CD1c-positive myeloid dendritic cell (primary cell): Measurements from ENCODE around the gene TFAP2E.

Experiments
- DNase-seq: peaks from one replicate; pipeline ENCODE4 v3.0.0-alpha.2; 2016; ENCODE audit errors: extremely low spot score

Gene TFAP2E

DNA sequence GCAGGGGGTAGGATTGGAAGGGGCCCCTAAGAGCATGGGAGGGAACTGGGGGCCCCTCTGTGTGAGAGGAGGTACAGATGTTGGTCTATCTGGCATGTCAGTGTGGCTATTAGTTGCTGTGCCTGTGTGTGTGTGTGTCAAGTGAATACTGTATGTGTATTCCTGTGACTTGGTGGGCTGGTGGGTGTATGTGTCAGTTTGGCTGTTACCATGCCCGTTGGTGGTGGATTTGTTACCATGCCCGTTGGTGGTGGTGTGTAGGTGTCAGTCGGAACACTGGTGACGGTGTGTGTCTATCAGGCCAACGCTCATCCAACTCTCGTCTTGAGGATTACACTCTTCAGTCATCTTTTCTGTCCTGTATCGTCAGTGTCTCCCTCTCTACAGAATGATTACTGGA lies 22.6 kb downstream of the TFAP2E start:
- no peak for DNase-seq

- DNase-seq = no peak
These were observed 24.8 kb downstream of the TFAP2E start for GRCh38 chr1:35597870-35598269.

DNA sequence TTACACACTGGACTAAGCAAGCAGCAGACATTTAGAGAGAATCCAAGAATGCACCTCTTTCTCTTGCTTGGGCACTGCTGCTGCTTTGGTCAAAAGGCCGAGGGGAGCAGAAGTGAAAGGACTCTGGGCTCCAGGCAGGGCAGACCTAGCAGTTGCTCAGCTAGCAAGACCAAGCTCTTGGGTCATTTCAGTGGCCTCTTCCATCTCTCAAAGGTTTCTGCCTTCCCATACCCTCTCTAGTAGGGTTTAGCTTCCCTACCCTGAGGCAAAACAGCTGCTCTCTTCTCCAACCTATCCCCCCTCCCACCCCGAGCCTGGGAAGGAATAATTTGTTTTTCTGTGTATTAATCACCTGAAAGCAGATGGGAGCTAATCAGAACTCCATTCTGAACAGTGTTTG lies 25.8 kb downstream of the TFAP2E start:
- no peak for DNase-seq

DNA sequence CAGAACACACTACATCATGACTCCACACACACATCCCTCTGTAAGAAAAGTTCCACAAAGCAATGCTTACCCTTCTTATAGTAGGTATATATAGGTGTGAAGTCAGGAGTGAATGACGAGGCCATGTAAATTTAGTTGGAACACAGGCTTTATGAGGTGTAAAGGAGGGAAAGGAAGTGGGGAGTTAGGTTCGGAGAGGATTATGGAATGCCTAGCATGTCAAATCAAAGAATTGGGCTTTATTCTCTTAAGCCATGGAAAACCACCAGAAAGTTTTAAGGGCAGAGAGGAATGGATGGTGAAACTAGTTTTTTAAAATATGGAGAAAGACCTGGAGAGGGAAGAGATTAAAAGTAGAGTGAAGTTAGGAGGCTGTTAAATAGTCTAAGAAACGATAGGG lies 26.3 kb downstream of the TFAP2E start:
- no peak for DNase-seq

GRCh38 chr1:35600593-35600992 lies 27.5 kb downstream of the TFAP2E start:
- DNase-seq = no peak

- no peak for DNase-seq
These were observed 30.4 kb downstream of the TFAP2E start for GRCh38 chr1:35603468-35603867.

- DNase-seq = no peak
These were observed 30.8 kb downstream of the TFAP2E start for GRCh38 chr1:35603941-35604340.

GRCh38 chr1:35605071-35605866 lies 32.2 kb downstream of the TFAP2E start:
- DNase-seq = no peak

- DNase-seq = no peak
These were observed 32.7 kb downstream of the TFAP2E start for GRCh38 chr1:35605867-35606182.

DNA sequence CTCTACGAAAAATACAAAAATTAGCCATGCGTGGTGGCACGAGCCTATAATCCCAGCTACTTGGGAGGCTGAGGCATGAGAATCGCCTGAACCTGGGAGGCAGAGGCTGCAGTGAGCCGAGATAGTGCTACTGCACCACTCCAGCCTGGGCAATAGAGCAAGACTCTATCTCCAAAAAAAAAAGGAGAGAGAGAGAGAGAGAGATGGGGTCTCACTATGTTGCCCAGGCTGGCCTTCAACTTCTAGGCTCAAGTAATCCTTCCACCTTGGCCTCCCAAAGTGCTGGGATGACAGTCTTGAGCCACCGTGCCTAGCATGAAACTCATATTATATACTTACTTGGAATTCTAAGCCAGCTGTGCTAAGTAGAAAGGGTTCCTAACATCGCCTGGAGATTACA lies 38.5 kb downstream of the TFAP2E start:
- DNase-seq = no peak

DNA sequence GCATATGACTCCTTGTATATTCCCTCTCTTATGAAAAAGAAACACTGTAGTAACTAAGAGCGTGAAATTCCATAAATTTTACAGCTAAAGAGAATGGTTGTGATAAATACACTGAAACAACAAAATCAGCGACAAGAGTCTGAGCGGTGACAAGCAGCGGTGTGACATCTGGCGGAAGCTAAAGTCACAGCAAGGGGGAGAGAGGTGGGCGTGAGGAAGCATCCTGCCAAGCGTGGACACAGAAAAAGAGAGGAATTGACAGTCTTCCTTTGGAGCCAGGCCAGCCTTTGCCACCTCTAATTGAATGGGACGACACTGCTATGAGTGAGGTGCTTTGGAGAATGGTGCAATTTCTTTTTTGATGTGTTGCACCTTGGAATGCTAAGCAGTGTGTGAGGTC lies 42.3 kb downstream of the TFAP2E start:
- no peak for DNase-seq

GRCh38 chr1:35619237-35620121 lies 46.4 kb downstream of the TFAP2E start:
- DNase-seq = no peak

GRCh38 chr1:35622510-35623178 lies 49.5 kb downstream of the TFAP2E start:
- DNase-seq = no peak

GRCh38 chr1:35623832-35624231 lies 50.7 kb downstream of the TFAP2E start:
- no peak for DNase-seq

- no peak for DNase-seq
These were observed 55.9 kb downstream of the TFAP2E start for GRCh38 chr1:35629051-35629450.

- no peak for DNase-seq
These were observed 58.3 kb downstream of the TFAP2E start for GRCh38 chr1:35631396-35631795.

- no peak for DNase-seq
These were observed 60.4 kb downstream of the TFAP2E start for GRCh38 chr1:35633547-35633946.

GRCh38 chr1:35637401-35637809 lies 64.3 kb downstream of the TFAP2E start:
- DNase-seq = peak; percentile 49

DNA sequence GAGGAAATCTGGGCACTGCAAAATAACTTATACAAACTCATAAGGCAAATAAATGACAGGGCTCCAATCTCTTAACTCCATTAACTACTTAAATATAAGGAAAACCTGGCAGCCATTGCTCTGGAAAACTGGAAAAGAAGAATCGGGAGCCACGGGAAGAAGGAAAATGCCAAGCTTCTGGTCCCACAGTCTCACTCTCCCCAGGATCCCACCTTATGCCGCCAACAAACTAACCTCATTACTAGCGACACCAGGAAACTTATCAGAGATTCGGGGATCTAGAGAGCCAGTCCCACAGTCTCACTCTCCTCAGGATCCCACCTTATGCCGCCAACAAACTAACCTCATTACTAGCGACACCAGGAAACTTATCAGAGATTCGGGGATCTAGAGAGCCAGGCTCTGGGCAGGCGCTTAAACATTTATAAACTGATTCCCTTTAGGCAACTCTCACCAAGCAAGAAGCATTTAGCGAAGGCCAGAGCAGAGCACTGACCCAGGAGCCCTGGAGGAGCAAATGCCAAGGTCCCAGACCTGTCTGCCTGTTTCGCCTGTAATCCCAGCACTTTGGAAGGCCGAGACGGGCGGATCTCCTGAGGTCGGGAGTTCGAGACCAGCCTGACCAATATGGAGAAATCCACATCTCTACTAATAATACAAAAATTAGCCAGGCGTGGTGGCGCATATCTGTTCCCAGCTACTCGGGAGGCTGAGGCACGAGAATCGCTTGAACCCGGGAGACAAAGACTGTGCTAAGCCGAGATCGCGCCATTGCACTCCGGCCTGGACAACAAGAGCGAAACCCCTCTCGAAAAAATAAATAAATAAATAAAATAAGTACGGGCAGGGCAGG lies 67.5 kb downstream of the TFAP2E start:
- DNase-seq = no peak

DNA sequence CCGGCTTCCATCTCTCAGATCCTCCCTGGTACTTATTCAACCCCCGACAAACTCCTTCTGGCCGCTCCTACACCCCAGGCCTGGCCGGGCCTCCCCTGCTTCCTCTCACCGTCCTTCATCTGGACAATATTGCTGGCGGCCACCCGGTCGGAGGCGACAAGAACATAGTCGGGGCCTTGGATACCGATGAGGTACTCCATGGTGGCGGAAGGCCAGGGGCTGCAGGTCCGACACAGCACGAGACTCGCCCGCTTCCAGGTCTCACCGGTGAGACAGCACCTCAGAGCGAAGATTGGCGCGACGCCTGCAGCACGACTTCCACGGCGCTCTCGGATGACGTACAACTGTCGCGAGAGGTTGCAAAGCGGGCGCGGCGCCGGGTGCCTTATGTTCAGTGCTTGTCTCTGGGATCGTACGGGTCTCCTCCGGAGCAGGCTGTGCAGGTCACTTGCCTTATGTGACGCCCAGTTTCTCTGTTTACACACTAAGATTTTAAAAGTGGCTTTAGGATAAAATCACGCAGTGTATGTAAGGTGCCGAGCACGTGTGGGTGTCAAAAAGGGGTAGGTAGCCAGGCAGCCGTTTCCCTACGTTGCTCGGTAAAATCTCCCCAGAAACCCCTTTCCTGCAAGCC lies 68.2 kb downstream of the TFAP2E start, which contains the start of gene PSMB2:
TSS of gene PSMB2 (minus strand) at position 294 of the 634 bp plus-strand sequence. CDS start at position 200, 94 bp downstream.
- peak; percentile 98 for DNase-seq

GRCh38 chr1:35642471-35642955 lies 69.4 kb downstream of the TFAP2E start:
- no peak for DNase-seq
